Prostate gland (tissue), 2 donors: ENCODE measurements around the gene SERBP1. TPM values are rescaled to one million over a fixed set of nuclear protein-coding genes. Genes with fewer than 3 reads are reported as not detected.

Experiments
- DNase-seq: peaks from one replicate; pipeline ENCODE4 v3.0.0-alpha.2; 2019; ENCODE audit warnings: low spot score
- H3K27ac ChIP-seq, 2 donors: fragments of 200-600 bp; sonication (generic); 2 replicates each; pipeline ENCODE4 v1.5.1; 2017 to 2019
- H3K27me3 ChIP-seq: fragments of 200-600 bp; sonication (generic); replicated peaks from 2 replicates; pipeline ENCODE4 v1.5.1; 2019; ENCODE audit not compliant: insufficient read depth
- H3K36me3 ChIP-seq, 2 donors: fragments of 200-600 bp; sonication (generic); 1 replicate in 1 of 2; 2 replicates in 1 of 2; pipeline versions ENCODE4 v1.5.1 to v1.8.1; 2017 to 2019
- H3K4me1 ChIP-seq: fragments of 200-600 bp; sonication (generic); replicated peaks from 2 replicates; pipeline ENCODE4 v1.5.1; 2019
- H3K4me3 ChIP-seq, 2 donors: fragments of 200-600 bp; sonication (generic); 2 replicates each; pipeline ENCODE4 v1.5.1; 2017 to 2019
- H3K9me3 ChIP-seq: fragments of 200-600 bp; sonication (generic); 2 replicates; pipeline ENCODE4 v1.5.1; 2017
- POLR2A ChIP-seq: fragments of 450-650 bp; IDR thresholded peaks from one replicate; pipeline ENCODE4 v1.6.1; 2016; ENCODE audit warnings: antibody characterized with exemption, mild to moderate bottlenecking
- POLR2AphosphoS5 ChIP-seq: sonication (generic); formaldehyde crosslinking; IDR thresholded peaks from one replicate; pipeline ENCODE4 v1.6.1; 2017; ENCODE audit warnings: antibody characterized with exemption
- WGBS: methylation state at CpG from one replicate; pipeline ENCODE4 v1.1.5; 2018; 5-methylcytosine and 5-hydroxymethylcytosine counted together
- intact Hi-C: fragments of 100-400 bp; cut with DNase I; formaldehyde crosslinking; loops from one replicate; pipeline ENCODE4 v1.14.2; 2022
- total RNA-seq, 2 donors: library from RNA; depleted of rRNA; stranded (reverse); fragments of >200 nt; gene quantifications; one replicate each; pipeline ENCODE4 v1.1.0, GENCODE V29; 2016
- TF ChIP-seq, protein P1 (sequence below), 4 experiments: fragments of 200-600 bp in 2 of 4; fragments of 450-650 bp in 2 of 4; sonication (generic) in 2 of 4; IDR thresholded peaks; 1 replicate in 3 of 4; 2 replicates in 1 of 4; pipeline ENCODE4 v1.5.1; 2016 to 2019; ENCODE audit warnings: antibody characterized with exemption in 4 of 4, mild to moderate bottlenecking in 2 of 4, moderate library complexity in 2 of 4

The SERBP1 gene
- total RNA-seq, 2 donors from 2014 or later, result 155 to 169 TPM

DNA sequence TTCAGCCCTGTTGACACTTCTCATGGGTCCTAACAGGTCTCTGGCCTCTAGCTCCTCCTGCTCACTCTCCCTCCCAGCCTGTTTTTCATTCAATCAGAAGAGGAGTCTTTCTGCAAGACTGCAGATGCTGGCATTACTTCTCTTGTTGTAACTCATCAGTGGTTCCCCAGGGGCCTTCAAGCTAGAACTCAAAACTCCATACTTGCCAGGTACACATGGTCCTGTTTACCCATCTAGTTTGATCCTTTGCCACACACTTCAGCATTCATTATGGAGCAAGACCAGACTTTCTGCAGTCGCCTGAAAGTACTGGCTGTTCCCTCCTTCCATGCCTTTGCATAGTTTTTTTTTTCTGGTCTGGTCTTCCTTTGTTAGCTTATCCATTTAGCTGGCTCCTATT is 47.9 kb downstream of the SERBP1 start:
- no peak overlapping the region for H3K27ac ChIP-seq
- DNase-seq, result peak; percentile 11
- TF ChIP-seq, protein P1, sequence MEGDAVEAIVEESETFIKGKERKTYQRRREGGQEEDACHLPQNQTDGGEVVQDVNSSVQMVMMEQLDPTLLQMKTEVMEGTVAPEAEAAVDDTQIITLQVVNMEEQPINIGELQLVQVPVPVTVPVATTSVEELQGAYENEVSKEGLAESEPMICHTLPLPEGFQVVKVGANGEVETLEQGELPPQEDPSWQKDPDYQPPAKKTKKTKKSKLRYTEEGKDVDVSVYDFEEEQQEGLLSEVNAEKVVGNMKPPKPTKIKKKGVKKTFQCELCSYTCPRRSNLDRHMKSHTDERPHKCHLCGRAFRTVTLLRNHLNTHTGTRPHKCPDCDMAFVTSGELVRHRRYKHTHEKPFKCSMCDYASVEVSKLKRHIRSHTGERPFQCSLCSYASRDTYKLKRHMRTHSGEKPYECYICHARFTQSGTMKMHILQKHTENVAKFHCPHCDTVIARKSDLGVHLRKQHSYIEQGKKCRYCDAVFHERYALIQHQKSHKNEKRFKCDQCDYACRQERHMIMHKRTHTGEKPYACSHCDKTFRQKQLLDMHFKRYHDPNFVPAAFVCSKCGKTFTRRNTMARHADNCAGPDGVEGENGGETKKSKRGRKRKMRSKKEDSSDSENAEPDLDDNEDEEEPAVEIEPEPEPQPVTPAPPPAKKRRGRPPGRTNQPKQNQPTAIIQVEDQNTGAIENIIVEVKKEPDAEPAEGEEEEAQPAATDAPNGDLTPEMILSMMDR (IDR thresholded peaks at IDR 0.05), result no peak
- TF ChIP-seq POLR2AphosphoS5, result peak; percentile 66
- WGBS, result 42% methylated on average over 1 of the region's 1 CpG
- no peaks in the 10 kb centered on the region for H3K36me3 ChIP-seq
- H3K4me1 ChIP-seq, result no peaks in the 10 kb centered on the region
- no peaks in the 10 kb centered on the region for H3K9me3 ChIP-seq
- no peaks in the 10 kb centered on the region for H3K27me3 ChIP-seq
- H3K4me3 ChIP-seq, result no peak overlapping the region
- intact Hi-C loops, result no loop called here

DNA sequence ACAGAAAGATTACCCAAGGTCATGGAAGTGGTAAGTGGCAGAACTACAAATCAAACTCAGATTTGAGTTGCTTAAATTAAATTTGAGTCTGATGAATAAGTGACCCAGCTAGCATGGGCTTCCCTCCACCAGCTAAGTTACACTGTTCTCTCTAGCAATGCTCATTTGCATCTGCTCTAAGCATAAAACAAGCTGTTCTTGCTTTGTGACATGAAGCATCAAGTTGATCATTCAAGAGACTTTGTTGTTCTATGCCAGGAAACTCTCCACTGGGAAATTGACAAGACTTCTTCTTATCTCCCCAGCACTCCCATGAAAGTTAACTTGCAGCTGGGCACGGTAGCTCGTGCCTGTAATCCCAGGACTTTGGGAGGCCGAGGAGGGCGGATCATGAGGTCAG is 49.0 kb downstream of the SERBP1 start:
- Histone ChIP-seq H3K27ac (no peak overlapping the region), H3K36me3 (no peaks in the 10 kb centered on the region), H3K27me3 (no peaks in the 10 kb centered on the region), H3K4me3 (no peak overlapping the region), H3K9me3 (no peaks in the 10 kb centered on the region), H3K4me1 (no peaks in the 10 kb centered on the region)
- intact Hi-C loops, result no loop called here
- 85% methylated on average over 4 of the region's 4 CpGs for WGBS
- TF ChIP-seq POLR2A, result no peak
- TF ChIP-seq, protein P1 (IDR thresholded peaks at IDR 0.05), result no peak
- no peak for DNase-seq

GRCh38 chr1:67377253-67377652 is 52.9 kb downstream of the SERBP1 start:
- WGBS, result 90% methylated on average over 1 of the region's 1 CpG
- H3K36me3 ChIP-seq, result no peaks in the 10 kb centered on the region
- no peaks in the 10 kb centered on the region for H3K27me3 ChIP-seq
- no peak for DNase-seq
- H3K4me3 ChIP-seq, result no peak overlapping the region
- no peaks in the 10 kb centered on the region for H3K4me1 ChIP-seq
- intact Hi-C loops, result no loop called here
- no peaks in the 10 kb centered on the region for H3K9me3 ChIP-seq
- no peak overlapping the region for H3K27ac ChIP-seq
- TF ChIP-seq POLR2AphosphoS5 (no peak), POLR2A (no peak)
- TF ChIP-seq, protein P1 (IDR thresholded peaks at IDR 0.05), result no peak

DNA sequence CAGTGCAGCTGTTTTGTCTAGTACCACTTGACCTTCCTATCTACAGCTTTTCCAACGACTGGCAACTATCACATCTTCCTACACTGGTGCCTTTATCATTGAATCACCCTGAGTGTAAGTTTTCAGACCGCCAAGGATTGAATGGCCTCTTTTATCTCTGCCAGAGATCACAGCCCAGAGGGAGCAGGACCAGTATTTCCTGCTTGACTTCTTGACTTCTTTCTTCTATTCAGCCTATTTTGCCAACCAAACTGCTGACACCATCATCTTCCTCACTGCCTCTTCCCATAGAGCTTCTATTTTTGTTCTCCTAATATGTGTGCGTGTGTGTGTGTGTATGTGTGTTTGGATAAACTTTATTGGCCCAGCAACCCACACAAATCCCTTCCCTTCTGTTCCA is 53.8 kb downstream of the SERBP1 start:
- H3K27me3 ChIP-seq, result no peaks in the 10 kb centered on the region
- no peak overlapping the region for H3K27ac ChIP-seq
- peak; percentile 51 for DNase-seq
- intact Hi-C loops, result no loop called here
- no peak overlapping the region for H3K4me3 ChIP-seq
- TF ChIP-seq POLR2AphosphoS5, result peak; percentile 49
- TF ChIP-seq, protein P1 (IDR thresholded peaks at IDR 0.05), result no peak
- H3K4me1 ChIP-seq, result no peaks in the 10 kb centered on the region
- no peaks in the 10 kb centered on the region for H3K9me3 ChIP-seq
- H3K36me3 ChIP-seq, result no peaks in the 10 kb centered on the region
- WGBS, result 21% methylated on average over 3 of the region's 3 CpGs

- TF ChIP-seq, protein P1 (IDR thresholded peaks at IDR 0.05), result no peak
- no peak for TF ChIP-seq POLR2AphosphoS5
- no peak for TF ChIP-seq POLR2A
- Histone ChIP-seq H3K27ac (no peak overlapping the region), H3K4me1 (no peaks in the 10 kb centered on the region), H3K27me3 (no peaks in the 10 kb centered on the region), H3K36me3 (no peaks in the 10 kb centered on the region), H3K9me3 (no peaks in the 10 kb centered on the region), H3K4me3 (no peak overlapping the region)
- no peak for DNase-seq
- intact Hi-C loops, result no loop called here
Observed at GRCh38 chr1:67372898-67373297, 57.3 kb downstream of the SERBP1 start.
